ENCODE measurements around the gene CCDC97.

Gene CCDC97

DNA sequence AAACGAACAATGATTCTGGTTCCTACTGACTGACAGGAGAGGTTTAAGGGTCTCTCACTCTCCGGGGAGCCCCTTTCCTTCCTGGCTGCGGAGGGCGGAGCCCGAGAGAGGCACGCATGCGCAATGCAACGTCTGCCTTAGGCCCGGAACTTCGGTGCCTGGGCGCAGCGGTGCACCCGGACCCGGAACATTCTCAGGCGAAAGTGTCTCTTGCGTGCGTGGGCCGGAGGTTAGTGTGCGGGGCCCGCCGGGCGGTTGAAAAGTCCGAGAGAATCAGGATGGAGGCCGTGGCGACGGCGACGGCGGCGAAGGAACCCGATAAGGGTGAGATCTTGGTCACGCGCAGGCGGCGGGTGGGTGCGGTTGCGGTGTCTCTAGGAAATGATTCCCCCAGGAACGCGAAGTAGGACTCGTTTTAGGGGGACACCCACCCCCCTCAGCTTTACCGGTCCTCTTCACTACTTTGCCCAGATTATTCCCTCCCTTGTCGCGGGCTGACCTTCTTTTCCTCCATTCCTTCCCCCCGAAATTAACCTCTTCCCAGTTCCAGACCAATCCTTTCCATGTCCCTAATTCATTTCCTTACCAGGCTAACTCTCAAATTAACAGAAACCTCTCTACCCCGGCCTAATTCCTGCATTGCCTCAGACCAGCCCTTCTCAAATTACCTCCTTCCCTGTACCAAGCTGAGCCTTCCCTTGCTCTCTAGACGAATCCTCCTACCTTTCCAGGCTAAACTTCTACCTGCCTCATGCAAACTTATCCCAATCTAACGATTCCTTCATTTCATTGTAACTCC is at the start of gene CCDC97:
Gene CCDC97, plus strand, starts transcription at position 140 of the 799 bp plus-strand sequence. Its CDS starts 139 bp downstream, at position 279.
- TF ChIP-seq GATA1 (IDR thresholded peaks at IDR 0.05; ENCODE audit: low read depth, low read length) (no peak), POLR2A (IDR thresholded peaks at IDR 0.05; ENCODE audit: low read length) (peak; percentile 84)

DNA sequence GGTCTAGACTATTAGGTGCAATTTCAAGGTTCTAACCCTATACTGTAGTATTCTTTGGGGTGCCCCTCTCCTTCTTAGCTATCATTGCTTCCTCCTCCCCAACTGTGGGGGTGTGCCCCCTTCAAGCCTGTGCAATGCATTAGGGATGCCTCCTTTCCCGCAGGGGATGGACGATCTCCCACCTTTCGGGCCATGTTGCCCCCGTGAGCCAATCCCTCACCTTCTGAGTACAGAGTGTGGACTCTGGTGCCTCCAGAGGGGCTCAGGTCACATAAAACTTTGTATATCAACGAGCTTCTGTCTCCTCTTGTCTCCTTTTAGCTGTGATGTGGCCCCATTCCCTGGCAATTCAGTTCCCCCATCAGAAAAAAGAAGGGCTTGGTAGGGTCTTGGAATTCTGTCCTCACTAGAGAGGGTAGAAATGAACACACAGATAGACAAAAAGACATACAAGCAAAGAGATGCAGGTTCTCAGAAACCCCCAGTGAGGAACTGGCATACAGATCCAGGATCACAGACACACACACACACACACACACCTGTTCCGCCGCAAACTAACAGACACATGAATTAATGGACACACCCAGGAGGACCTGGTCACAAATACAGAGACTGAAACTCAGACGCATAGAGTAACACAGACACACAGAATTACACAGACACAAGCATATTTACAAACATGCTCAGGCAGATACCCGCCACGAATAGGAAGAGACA is 48.3 kb upstream of the CCDC97 start:
- no peak for TF ChIP-seq GATA1 (IDR thresholded peaks at IDR 0.05; ENCODE audit: low read depth, low read length)
- TF ChIP-seq POLR2A (IDR thresholded peaks at IDR 0.05; ENCODE audit: low read length) = no peak
- no peak for DNase-seq

More for the DNA sequence above, at the start of gene CCDC97:
- DNase-seq = peak; percentile 96 to 98

DNA sequence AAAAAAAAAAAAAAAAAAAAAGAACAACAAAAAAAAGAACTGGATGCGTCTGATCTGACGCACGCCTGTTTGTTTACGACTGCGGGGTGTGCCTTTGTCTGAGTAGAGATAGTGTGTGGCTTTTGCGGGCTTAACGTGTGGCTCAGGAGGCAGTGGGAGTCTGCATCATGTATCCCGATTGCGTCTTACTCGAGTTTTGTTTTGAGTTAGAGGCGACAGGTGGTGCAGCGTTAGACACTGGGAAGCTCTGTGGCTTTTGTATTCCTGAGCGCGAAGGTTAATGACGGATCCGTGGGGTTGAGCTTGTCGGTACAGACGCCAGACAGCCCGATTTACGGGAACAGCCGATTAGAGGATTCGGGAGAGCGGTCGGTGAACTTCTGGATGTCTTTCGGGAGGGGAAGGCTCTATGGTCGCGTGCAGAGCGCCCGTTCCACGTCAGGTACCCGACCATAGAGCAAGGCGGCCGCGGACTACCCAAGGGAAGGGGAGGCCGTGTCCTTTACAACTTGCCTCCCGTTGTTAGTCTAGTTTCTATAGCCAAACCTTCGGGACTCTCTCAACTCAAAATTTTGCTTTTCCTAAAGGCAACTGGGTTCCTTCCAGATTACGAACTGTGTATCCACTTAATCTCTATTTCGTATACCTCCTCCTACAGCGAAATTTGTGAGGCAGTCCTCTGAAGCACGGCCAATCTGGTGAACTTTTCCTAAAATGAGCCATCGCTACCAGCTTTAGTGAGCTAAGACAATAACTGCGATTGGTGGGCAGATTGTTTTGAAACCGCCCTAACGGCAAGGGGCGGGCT is 46.7 kb upstream of the CCDC97 start:
- peak; percentile 97 for TF ChIP-seq POLR2A (IDR thresholded peaks at IDR 0.05; ENCODE audit: low read length)
- TF ChIP-seq GATA1 (IDR thresholded peaks at IDR 0.05; ENCODE audit: low read depth, low read length) = no peak
- DNase-seq = peak; percentile 88 to 90

- peak; percentile 66 for TF ChIP-seq POLR2A (IDR thresholded peaks at IDR 0.05; ENCODE audit: low read length)
- TF ChIP-seq GATA1 (IDR thresholded peaks at IDR 0.05; ENCODE audit: low read depth, low read length) = no peak
- peak; percentile 100 for DNase-seq
Measured at GRCh38 chr19:41263850-41264580, 46.0 kb upstream of the CCDC97 start, which contains the start of gene HNRNPUL1. HNRNPUL1 (plus strand) TSS chr19:41264372; CDS start chr19:41264504, 132 bp downstream.

DNA sequence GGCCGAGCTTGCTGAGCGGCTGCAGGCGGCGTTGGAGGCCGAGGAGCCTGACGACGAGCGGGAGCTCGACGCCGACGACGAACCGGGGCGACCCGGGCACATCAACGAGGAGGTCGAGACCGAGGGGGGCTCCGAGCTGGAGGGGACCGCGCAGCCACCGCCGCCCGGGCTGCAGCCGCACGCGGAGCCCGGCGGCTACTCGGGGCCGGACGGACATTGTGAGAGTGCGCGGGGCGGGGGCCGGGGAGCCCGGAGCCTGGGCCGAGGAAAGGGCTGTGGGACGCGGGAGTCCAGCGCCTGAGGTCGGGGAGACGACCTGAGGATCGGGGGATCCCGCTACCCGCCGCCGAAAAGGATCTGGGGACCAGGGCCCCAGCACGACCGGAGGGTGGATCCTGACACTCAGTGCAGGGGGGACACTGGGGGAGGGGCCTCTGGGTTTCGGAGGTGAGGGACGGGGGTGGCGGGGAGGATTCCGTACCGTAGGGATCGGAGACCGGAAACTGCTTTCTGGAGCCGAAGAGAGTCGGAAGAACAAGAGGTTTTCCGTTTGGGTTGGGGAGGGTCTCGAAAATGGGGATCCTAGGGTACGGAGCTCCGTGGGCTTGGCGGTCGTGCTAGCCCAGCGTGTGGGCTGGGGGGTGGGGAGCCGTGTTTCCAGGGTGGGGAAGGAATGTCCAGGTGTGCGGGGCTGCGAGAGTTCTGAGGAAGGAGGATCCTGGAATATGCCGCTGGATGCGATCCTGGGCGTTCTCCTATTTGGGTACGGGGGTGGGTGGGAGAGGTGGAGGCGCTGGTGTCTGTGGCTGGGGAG is 45.2 kb upstream of the CCDC97 start:
- no peak for TF ChIP-seq GATA1 (IDR thresholded peaks at IDR 0.05; ENCODE audit: low read depth, low read length)
- TF ChIP-seq POLR2A (IDR thresholded peaks at IDR 0.05; ENCODE audit: low read length) = no peak
- peak; percentile 68 to 79 for DNase-seq

DNA sequence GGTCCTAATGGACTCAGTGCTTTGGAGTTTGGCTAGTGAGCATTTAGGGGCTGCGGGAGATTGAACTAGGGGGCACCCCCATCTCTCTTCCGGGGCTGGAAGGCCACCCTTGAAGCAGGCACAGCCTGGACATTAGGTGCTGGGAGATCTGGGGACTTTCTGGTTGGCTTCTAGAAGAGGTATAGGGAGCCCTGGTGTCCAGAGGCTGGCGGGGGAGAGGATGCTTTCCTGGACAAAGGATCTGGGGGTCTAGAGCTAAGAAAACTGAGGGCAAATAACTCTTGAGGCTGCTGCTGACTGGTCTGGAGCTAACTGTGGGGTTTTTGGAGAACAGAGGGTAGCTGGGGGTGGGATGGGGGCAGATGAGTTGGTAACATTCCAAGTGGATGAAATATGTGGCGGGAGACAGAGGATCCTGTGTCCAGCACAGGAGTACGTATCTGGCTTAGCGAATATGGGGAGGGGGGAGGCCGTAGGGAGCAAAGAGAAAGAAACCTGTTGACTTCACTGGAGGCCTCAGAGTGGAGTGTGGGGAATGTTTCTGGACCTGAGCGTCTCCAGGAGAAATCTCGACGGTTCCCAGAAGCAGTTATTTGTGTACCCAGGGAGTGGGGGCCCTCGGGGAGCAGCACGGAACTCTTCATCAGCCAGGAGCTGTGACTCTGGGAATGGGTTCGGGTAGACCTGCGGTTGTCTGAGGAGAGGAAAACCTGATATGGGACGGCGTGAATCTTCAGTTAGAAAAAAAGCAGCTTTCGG is 44.4 kb upstream of the CCDC97 start:
- DNase-seq = peak; percentile 40 to 60

DNA sequence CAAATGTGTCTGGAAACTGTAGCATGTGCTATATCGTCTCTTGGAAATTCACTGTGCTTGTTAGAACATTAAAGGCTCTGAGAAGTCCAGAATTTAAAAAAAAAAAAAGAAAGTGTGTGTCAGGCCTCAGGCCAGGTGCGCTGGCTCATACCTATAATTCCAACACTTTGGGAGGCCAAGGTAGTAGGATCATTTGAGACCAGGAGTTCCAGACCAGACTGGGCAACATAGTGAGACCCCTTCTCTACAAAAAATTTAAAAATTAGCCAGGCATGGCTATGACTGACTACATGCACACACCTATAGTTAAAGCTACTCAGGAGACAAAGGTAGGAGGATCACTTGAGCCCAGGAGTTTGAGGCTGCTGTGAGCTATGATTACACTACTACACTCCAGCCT is 40.9 kb upstream of the CCDC97 start:
- no peak for DNase-seq
- TF ChIP-seq POLR2A (IDR thresholded peaks at IDR 0.05; ENCODE audit: low read length) = no peak
- no peak for TF ChIP-seq GATA1 (IDR thresholded peaks at IDR 0.05; ENCODE audit: low read depth, low read length)

More for the DNA sequence above, 44.4 kb upstream of the CCDC97 start:
- no peak for TF ChIP-seq GATA1 (IDR thresholded peaks at IDR 0.05; ENCODE audit: low read depth, low read length)
- TF ChIP-seq POLR2A (IDR thresholded peaks at IDR 0.05; ENCODE audit: low read length) = no peak

DNA sequence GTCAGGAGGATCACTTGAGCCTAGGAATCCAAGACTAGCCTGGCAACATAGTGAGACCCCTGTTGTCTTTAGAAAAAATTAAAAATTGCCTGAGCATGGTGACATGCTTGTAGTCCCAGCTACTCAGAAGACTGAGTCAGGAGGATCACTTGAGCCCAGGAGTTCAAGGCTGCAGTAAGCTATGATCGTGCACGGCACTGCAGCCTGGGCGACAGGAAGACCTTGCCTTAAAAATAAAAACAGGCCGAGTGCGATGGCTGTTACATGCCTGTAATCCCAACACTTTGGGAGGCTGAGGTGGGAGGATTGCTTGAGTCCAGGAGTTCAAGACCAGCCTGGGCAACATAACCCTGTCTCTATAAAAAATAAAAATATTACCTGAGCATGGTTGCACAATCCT is 40.4 kb upstream of the CCDC97 start:
- no peak for DNase-seq
- no peak for TF ChIP-seq POLR2A (IDR thresholded peaks at IDR 0.05; ENCODE audit: low read length)
- no peak for TF ChIP-seq GATA1 (IDR thresholded peaks at IDR 0.05; ENCODE audit: low read depth, low read length)

- TF ChIP-seq GATA1 (IDR thresholded peaks at IDR 0.05; ENCODE audit: low read depth, low read length) (no peak), POLR2A (IDR thresholded peaks at IDR 0.05; ENCODE audit: low read length) (no peak)
- DNase-seq = no peak
Measured at GRCh38 chr19:41273076-41273475, 36.9 kb upstream of the CCDC97 start.

DNA sequence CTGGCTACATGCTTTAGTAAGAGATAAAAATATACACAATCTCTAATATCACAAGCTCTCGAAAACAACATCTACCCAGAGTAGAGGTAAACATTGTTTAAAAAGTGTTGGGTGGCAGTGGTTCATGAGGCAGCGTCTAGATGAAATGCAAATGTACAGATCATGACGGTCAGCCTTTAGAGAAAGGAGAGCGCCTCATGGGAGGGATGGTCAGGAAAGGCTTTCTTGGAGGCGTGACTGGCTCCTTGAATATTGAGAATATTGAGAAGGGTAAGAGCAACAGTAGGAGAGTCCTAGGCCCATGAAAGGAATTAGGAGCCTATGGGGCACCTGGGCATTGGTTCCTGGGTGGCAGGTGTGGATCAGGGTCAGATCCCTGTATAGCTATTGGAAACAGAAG is 35.2 kb upstream of the CCDC97 start:
- no peak for DNase-seq
- TF ChIP-seq POLR2A (IDR thresholded peaks at IDR 0.05; ENCODE audit: low read length) (no peak), GATA1 (IDR thresholded peaks at IDR 0.05; ENCODE audit: low read depth, low read length) (no peak)

DNA sequence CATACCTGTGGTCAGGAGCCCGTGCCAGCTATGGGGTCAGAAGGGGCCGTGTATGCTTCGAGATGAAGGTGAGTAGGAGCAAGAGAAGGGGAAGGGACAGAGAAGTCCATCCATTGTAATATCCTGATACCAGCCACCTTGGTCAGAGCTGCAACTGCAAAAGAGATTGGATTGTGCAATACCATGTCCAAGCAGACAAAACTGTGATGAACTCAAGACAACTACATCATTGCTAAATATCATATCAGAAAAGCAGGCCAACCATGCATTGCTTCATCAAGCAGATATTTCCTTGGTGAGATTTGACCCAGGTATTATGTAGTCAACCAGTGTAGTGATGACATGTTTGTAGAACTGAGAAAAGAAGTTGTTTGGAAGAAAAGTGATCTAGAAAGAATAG is 33.7 kb upstream of the CCDC97 start:
- DNase-seq = no peak
- TF ChIP-seq GATA1 (IDR thresholded peaks at IDR 0.05; ENCODE audit: low read depth, low read length) (no peak), POLR2A (IDR thresholded peaks at IDR 0.05; ENCODE audit: low read length) (no peak)

DNA sequence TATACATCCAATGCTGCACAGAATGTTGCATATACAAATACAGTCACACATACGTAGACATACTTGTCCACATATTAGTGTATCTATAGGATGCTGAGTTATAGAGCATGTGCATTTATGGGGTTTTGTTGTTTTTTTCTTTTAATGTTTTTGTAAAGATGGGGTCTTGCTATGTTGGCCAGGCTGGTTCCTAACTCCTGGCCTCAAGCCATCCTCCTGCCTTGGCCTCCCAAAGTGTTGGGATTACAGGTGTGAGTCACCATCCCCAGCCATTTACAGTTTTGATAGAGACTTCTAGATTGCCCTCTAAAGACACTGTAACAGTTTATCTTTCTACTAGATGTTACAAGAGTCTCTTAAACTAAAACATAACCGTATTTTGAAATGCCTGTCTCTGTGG is 31.5 kb upstream of the CCDC97 start:
- DNase-seq = no peak
- TF ChIP-seq GATA1 (IDR thresholded peaks at IDR 0.05; ENCODE audit: low read depth, low read length) (no peak), POLR2A (IDR thresholded peaks at IDR 0.05; ENCODE audit: low read length) (no peak)

All from erythroblast (primary cell).